NK-92 (cell line): ENCODE data around the gene COPS3.

Source experiments
- DNase-seq: peaks from one replicate; lab custom pipeline; 2025; ENCODE audit not compliant: unreplicated experiment; lab: John Stamatoyannopoulos, UW

Gene COPS3

GRCh38 chr17:17246879-17247278, 34.2 kb downstream of the COPS3 start:
- no peak for DNase-seq

GRCh38 chr17:17243163-17243562, 37.9 kb downstream of the COPS3 start:
- DNase-seq: no peak

GRCh38 chr17:17242246-17242645, 38.8 kb downstream of the COPS3 start:
- no peak for DNase-seq

GRCh38 chr17:17241656-17242055, 39.4 kb downstream of the COPS3 start:
- DNase-seq: no peak

DNA sequence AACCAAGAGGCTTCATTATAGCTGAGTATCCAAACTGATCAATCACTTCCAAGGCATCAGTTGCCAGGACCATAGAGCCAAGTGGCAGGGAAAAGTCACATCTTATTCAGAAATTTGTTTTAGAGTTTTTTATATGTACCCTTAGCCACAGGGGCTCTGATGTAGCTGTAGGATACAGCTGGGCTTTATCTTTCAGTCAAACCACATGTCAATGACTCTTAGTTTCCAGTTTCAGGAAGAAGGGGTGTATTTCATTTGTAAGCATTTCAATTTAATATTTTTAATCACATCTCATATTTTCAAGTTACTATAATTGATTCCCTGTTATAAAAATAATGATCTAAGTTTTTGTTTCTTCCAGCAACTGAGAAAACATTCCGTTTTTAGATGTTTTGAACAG, 41.2 kb downstream of the COPS3 start:
- no peak for DNase-seq

GRCh38 chr17:17237026-17237799, 43.8 kb downstream of the COPS3 start, which contains the start of gene FLCN:
Gene FLCN (minus strand): TSS chr17:17237168. CDS start chr17:17228137, 9,031 bp downstream.
- DNase-seq: peak; percentile 30

- no peak for DNase-seq
Measured at GRCh38 chr17:17236295-17237025, 44.6 kb downstream of the COPS3 start.

DNA sequence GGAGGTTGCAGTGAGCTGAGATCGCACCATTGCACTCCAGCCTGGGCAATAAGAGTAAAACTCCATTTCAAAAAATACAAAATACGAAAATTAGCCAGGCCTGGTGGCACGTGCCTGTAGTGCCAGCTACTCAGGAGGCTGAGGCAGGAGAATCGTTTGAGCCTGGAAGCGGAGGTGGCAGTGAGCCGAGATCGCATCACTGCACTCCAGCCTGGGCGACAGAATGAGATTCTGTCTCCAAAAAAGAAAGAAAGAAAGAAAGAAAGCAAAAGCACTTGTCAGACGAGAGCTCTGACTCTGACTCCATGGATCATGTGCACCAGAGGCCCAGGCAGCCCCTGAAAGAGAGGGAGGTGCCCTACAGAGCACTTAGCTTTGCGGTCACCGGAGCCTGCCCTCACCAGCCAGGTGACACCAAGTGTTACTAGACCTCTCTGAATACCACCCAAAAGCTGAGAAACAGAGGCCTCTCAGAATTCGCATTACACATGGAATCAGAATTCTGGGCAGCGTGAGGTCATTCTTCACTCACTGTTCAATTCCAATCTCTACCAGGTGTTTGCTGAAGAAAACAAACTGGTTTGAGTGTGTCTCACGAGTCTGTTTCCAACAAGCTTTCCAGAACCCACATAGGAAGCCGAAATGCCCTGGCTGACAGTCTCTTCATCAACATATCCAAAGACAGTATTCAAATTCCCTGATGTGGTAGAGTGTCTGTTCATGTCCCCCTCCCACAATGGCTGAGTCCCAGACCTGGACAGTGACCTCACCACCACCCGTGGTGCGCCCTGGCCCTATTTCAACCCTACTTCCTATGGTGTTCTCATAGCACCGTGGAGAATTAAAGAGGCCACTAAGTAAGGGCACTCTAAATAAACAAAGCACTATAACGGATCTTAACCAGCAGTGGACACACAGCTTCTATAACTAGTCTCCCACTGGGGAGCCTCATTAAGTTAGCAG, 45.6 kb downstream of the COPS3 start:
- DNase-seq: no peak

GRCh38 chr17:17232303-17232621, 48.8 kb downstream of the COPS3 start:
- DNase-seq: no peak

GRCh38 chr17:17231621-17232302, 49.3 kb downstream of the COPS3 start:
- DNase-seq: no peak

GRCh38 chr17:17229416-17230384, 51.3 kb downstream of the COPS3 start:
- DNase-seq: no peak

DNA sequence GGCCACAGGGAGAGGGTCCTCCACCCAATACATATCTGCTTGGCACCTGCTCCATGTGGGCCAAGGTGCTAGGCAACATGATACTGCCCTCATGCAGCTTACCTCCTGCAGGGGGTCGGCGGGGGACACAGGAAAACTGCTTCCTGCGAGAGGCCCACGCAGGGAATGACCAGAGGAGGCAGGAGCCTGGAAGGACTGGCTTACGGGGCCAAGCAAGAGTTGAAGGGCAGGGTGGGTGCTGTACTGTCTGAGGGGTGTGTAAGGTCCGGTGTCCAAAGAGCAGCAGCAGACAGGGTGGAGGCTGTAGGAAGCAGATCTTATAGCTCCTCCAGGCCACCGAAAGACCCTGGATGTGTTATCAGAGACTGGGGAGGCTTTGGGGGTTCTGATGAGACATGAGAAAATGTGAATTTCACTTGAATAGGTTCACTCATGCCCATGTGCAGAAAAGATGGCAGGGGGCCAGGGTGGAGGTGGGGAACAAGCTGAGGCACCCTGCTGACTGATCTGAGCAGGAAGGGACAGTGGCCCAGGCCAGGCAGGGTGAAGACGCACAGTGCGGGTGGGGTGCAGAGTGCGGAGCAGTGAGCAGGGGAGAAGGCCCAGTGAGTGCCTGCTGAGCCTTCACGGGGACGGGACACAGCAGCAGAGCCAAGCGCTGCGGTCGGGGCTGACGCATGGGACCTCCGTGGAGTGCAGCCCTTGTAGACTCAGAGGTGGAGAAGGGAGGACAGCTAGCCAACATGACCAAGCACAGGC, 52.3 kb downstream of the COPS3 start:
- DNase-seq: no peak

GRCh38 chr17:17227608-17228520, 53.2 kb downstream of the COPS3 start:
- no peak for DNase-seq

- no peak for DNase-seq
Measured at GRCh38 chr17:17226451-17227265, 54.4 kb downstream of the COPS3 start.

DNA sequence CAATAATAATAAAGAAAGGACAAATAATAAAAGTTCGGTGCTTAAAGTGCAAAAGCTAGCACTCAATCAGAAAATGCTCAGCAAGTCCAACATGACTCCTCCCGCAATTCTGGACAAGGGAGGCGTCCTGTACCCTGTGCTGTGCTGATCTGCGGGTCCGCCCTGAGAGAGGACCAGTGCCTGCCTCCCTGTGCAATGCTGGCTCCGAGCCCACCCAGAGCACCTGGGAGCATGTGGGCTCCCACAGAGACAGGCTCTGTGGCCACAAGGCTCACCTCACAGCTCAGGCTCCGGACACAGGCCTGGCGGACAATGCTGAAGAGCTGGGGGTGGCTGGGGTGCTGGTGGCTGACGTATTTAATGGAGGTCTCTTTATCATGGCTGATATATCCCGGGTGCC, 55.1 kb downstream of the COPS3 start:
- no peak for DNase-seq

DNA sequence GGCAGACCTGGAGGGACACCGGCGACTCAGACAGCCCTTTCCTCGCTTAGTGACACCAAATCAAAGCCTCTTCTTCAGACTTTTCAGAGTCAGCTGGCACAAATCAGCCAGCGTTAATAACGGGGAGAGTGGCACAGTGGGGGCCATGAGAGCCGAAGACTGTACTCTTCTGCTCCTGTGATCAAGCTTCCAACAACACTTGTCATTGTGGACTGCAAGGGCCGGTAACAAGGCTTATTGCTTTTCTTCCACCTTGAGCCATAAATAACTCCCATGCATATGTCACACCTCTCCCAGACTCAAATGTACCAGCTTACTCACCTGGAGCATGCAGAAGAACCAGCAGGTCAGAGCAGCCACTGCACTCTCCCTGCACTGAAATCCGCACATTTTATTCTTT, 56.9 kb downstream of the COPS3 start:
- DNase-seq: no peak

- no peak for DNase-seq
Measured at GRCh38 chr17:17223736-17224135, 57.3 kb downstream of the COPS3 start.
